DND-41 (cell line): ENCODE results near the gene ADCY9.
"Not testable (repeated sequence)": the region's sequence is repeated elsewhere in the genome, so short reads cannot be mapped to it uniquely, and the experiment has no call there.

Experiments
- ATAC-seq: fragments of 200-7000 bp; cut with Tn5 transposase; 3 replicates; pipeline ENCODE4 v1.9.1; 2021; ENCODE audit warnings: low read depth; ENCODE audit not compliant: insufficient read depth
- DNase-seq: peaks from one replicate; pipeline ENCODE4 v3.0.0-alpha.2; 2020
- H2AFZ ChIP-seq: 2 replicates; pipeline ENCODE4 v1.6.0; 2012; ENCODE audit warnings: low read depth, low read length
- H3K27ac ChIP-seq: 2 replicates; pipeline ENCODE4 v1.5.1; 2012; ENCODE audit warnings: low read length, inconsistent platforms
- H3K27me3 ChIP-seq: fragments of 200-600 bp; sonication (generic); 2 replicates; pipeline ENCODE4 v1.6.0; 2012; ENCODE audit warnings: low read length, mild to moderate bottlenecking, inconsistent platforms; ENCODE audit not compliant: insufficient read depth, poor library complexity
- H3K36me3 ChIP-seq: 2 replicates; pipeline ENCODE4 v1.5.1; 2012; ENCODE audit warnings: low read length, inconsistent platforms; ENCODE audit not compliant: insufficient read depth
- H3K4me1 ChIP-seq: 2 replicates; pipeline ENCODE4 v1.5.1; 2012; ENCODE audit warnings: mild to moderate bottlenecking, low read length; ENCODE audit not compliant: insufficient read depth
- H3K4me2 ChIP-seq: 2 replicates; pipeline ENCODE4 v1.6.0; 2012; ENCODE audit warnings: mild to moderate bottlenecking, moderate library complexity, low read length, inconsistent platforms; ENCODE audit not compliant: insufficient read depth
- H3K4me3 ChIP-seq, 2 experiments: fragments of 200-600 bp in 1 of 2; shearing (Covaris generic) in 1 of 2; 2 replicates each; pipeline ENCODE4 v1.5.1; 2012 to 2016; ENCODE audit warnings: inconsistent platforms in 2 of 2, low read length in 2 of 2, mild to moderate bottlenecking in 2 of 2, low read depth in 1 of 2, moderate library complexity in 1 of 2
- H3K79me2 ChIP-seq: 2 replicates; pipeline ENCODE4 v1.6.0; 2012; ENCODE audit warnings: low read length, inconsistent platforms; ENCODE audit not compliant: insufficient read depth
- H3K9ac ChIP-seq: 2 replicates; pipeline ENCODE4 v1.6.0; 2012; ENCODE audit warnings: low read depth, mild to moderate bottlenecking, inconsistent platforms, low read length, moderate library complexity
- H3K9me3 ChIP-seq: 2 replicates; pipeline ENCODE4 v1.5.1; 2012; ENCODE audit warnings: low read length, moderate library complexity, mild to moderate bottlenecking, inconsistent platforms; ENCODE audit not compliant: insufficient read depth, severe bottlenecking
- H4K20me1 ChIP-seq: 2 replicates; pipeline ENCODE4 v1.6.0; 2012; ENCODE audit warnings: low read length; ENCODE audit not compliant: insufficient read depth
- CTCF ChIP-seq: IDR thresholded peaks from 2 replicates; pipeline ENCODE4 v1.5.1; 2012; ENCODE audit warnings: borderline replicate concordance, low read length, moderate library complexity, mild to moderate bottlenecking; ENCODE audit not compliant: poor library complexity, severe bottlenecking; ENCODE audit errors: extremely low read depth
- EZH2 ChIP-seq: IDR thresholded peaks from 3 replicates; pipeline ENCODE4 v1.6.1; 2012; ENCODE audit warnings: borderline replicate concordance, low read depth, mild to moderate bottlenecking, moderate library complexity, low read length, inconsistent platforms; ENCODE audit not compliant: severe bottlenecking

Gene ADCY9

GRCh38 chr16:4051591-4051990 lies 64.7 kb downstream of the ADCY9 start:
- H2AFZ ChIP-seq: no peak overlapping the region
- no peak overlapping the region for H3K27ac ChIP-seq
- no peak for DNase-seq
- no peaks in the 10 kb centered on the region for H3K9me3 ChIP-seq
- H3K36me3 ChIP-seq: no peaks in the 10 kb centered on the region
- H3K4me2 ChIP-seq: no peak overlapping the region
- TF ChIP-seq EZH2 (no peak), CTCF (no peak)
- no peak for ATAC-seq
- no peaks in the 10 kb centered on the region for H3K27me3 ChIP-seq
- no peaks in the 10 kb centered on the region for H3K79me2 ChIP-seq
- H3K9ac ChIP-seq: no peak overlapping the region
- no peaks in the 10 kb centered on the region for H4K20me1 ChIP-seq
- no peak overlapping the region for H3K4me3 ChIP-seq
- no peaks in the 10 kb centered on the region for H3K4me1 ChIP-seq

- H2AFZ ChIP-seq: no peak overlapping the region
- no peaks in the 10 kb centered on the region for H3K79me2 ChIP-seq
- no peaks in the 10 kb centered on the region for H3K9me3 ChIP-seq
- no peak for DNase-seq
- no peak overlapping the region for H3K4me2 ChIP-seq
- TF ChIP-seq CTCF: no peak
- TF ChIP-seq EZH2: no peak
- H3K27ac ChIP-seq: no peak overlapping the region
- no peak overlapping the region for H3K4me3 ChIP-seq
- H3K9ac ChIP-seq: no peak overlapping the region
- no peaks in the 10 kb centered on the region for H3K4me1 ChIP-seq
- peaks cover 7% of the 10 kb centered on the region for H3K27me3 ChIP-seq
- H4K20me1 ChIP-seq: no peaks in the 10 kb centered on the region
- no peak for ATAC-seq
- H3K36me3 ChIP-seq: no peaks in the 10 kb centered on the region
Observed at GRCh38 chr16:4049031-4049430, 67.2 kb downstream of the ADCY9 start.

- Histone ChIP-seq H3K36me3 (no peaks in the 10 kb centered on the region), H3K4me1 (no peaks in the 10 kb centered on the region), H3K9me3 (no peaks in the 10 kb centered on the region), H3K27ac (no peak overlapping the region), H3K27me3 (peaks cover 8% of the 10 kb centered on the region), H3K79me2 (no peaks in the 10 kb centered on the region), H3K4me2 (no peak overlapping the region), H2AFZ (no peak overlapping the region), H3K4me3 (no peak overlapping the region), H4K20me1 (no peaks in the 10 kb centered on the region), H3K9ac (no peak overlapping the region)
- ATAC-seq: no peak
- TF ChIP-seq CTCF (no peak), EZH2 (no peak)
- no peak for DNase-seq
Observed at GRCh38 chr16:4048481-4048880, 67.8 kb downstream of the ADCY9 start.

- no peak for DNase-seq
- Histone ChIP-seq H4K20me1 (no peaks in the 10 kb centered on the region), H3K4me3 (no peak overlapping the region), H3K4me1 (no peaks in the 10 kb centered on the region), H3K4me2 (no peak overlapping the region), H3K9ac (no peak overlapping the region), H3K27ac (no peak overlapping the region), H3K27me3 (peaks cover 9% of the 10 kb centered on the region), H3K36me3 (no peaks in the 10 kb centered on the region), H3K79me2 (no peaks in the 10 kb centered on the region), H2AFZ (no peak overlapping the region), H3K9me3 (no peaks in the 10 kb centered on the region)
- ATAC-seq: no peak
- TF ChIP-seq EZH2: no peak
- TF ChIP-seq CTCF: no peak
Observed at GRCh38 chr16:4046221-4046620, 70.0 kb downstream of the ADCY9 start.

- not testable (repeated sequence) for H3K9me3 ChIP-seq, H3K79me2 ChIP-seq, H2AFZ ChIP-seq, H3K4me1 ChIP-seq, DNase-seq, H4K20me1 ChIP-seq, ATAC-seq, H3K4me2 ChIP-seq, H3K9ac ChIP-seq, H3K27ac ChIP-seq, H3K27me3 ChIP-seq, H3K4me3 ChIP-seq, H3K36me3 ChIP-seq
Observed at GRCh38 chr16:4045561-4045960, 70.7 kb downstream of the ADCY9 start.
